8988T (cell line): ENCODE data around the gene USP10.
"Not testable (repeated sequence)": the region's sequence is repeated elsewhere in the genome, so short reads cannot be mapped to it uniquely, and the experiment has no call there.

Experiments
- DNase-seq: peaks from one replicate; pipeline ENCODE4 v3.0.0; 2011

USP10 gene

DNA sequence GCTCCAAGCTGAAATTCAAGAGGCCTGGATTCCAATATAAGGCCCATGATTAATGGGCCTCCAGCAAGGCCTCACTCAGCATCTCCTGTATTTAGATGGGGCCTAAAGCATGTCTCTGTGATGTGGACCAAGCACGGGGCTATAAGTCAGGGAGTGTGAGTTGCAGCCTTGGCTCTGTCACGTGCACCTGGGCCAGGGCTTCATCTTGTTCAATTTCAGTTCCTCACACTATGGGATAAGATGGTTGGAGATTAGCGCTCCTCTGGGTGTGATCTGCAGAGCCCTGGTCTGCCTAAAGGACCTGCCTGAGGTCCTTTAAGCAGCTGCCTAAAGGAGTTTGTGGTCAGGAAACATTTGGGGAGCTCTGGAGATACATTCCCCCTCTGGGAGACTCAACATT, 26.2 kb upstream of the USP10 start:
- no peak for DNase-seq

DNA sequence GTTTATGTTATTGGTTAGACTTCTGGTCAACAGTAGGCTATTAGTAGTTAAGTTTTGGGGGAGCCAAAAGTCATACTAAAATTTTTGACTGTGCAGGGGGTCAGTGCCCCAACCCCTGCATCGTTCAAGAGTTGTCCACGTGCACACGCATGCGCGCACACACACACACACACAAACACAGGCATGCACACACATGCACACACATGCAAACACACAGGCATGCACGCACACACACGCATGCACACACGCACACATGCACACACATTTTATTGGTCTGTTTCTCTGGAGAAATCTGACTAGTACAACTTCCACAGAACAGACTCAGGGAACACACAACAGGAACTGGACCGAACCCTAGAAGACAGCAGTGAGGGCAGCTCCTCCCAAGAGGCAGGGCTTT, 24.4 kb upstream of the USP10 start:
- DNase-seq: no peak

DNA sequence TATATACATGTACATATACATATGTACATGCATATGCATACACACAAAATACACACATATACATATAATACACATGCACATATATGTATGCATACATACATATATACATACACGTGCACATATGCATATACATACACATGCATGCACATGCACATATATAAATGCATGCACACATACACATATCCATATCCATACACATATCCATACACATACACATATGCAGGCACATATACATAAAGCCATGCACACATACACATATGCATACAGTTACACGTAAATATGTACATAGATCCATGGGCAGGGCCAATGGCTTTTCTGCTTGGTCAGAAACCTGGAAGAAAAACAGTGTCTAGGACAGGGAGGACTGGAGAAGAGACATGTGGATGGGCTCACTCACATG, 23.9 kb upstream of the USP10 start:
- DNase-seq: no peak

DNA sequence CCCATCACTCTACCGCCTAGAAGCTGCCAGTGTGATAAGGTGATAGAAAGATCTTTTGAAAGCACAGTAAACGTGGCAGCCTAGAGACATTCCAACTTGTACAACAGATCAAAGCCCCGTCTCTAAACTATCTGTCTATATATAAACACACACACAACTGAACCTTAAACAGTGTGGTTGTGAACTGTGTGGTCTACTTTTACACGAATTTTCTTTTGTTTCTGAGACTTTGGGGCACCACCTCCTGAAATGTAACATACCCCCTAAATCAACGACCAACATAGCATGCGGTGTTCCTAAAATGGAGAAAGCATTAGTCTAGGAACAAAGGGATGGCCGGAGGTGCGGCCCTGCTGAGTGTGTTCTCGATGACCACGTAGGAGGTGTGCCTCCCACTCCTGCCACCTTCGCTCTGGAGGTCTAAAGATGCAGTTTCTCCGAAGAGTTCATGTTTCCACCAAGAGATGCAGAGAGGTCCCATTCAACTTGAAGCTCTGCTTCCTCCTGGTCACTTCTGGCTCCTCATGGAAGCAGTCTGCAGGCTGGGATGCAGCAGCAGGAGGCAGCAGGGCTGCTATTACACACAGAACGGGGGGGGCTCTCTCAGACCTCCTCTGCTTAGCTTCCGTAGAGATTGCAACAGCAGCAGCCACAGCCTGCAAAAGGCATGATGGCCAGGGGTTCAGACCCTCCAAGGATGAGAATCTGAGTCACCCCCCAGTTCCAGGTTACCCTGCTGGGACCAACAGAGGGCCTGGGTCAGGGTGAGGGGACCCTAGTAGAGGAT, 22.6 kb upstream of the USP10 start:
- no peak for DNase-seq

DNA sequence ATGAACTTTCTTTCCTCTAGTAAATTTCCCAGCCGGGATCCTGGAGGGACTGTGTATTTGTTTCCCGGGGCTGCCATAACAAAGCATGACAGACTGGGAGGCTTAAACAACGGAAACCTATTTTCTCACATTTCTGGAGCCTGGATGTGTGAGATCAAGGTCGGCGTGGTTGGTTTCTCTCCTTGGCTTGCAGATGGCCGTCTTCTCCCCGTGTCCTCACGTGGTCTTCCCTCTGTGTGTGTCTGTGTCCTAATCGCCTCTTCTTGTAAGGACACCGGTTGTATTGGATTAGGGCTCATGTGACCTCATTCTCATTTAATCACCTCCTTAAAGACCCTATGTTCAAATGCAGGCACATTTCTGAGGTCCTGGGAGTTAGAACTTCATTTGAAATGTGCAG, 22.0 kb upstream of the USP10 start:
- DNase-seq: no peak

DNA sequence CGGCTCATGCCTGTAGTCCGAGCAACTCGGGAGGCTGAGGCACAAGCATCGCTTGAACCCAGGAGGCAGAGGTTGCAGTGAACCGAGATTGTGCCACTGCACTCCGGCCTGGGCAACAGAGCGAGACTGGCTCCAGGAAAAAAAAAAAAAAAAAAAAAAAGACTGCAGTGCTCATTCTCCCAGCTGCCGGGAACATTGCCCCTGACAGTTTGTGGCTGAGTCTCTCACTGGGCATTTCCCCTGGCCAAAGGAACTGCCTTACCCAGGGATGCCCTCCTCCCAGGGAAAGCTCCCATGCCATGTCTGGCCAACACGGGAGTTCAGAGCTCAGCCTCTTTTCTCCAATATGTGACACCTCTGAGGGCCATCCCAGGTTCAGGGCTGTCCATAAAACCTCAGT, 21.3 kb upstream of the USP10 start:
- no peak for DNase-seq

DNA sequence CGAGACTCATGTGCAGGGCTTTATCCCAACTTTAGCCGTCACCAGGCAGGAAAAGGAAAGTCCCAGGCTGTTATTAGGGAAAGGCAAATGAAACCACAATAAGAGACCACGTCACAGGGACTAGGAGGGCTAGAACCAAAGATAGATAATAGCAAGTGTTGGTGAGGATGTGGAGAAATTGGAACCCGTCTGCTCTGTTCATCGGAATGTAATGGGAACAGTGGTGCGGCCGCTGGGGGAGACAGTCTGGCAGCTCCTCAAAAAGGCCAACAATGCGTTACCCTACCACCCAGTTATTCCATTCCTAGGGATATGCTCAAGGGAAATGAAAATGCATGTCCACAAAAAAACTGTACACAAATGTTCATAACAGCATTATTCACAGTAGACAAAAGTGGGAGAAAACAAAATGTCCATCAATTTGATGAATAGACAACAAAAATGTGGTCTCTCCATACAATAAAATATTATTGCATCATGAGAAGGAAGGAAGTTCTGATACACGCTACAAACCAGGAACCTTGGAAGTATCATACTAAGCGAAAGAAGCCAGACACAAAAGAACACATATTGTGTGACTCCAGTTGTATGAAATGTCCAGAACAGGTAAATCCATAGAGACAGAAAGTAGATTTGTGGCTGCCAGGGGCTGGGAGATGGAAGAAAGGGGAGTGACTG, 19.5 kb upstream of the USP10 start:
- DNase-seq: no peak

DNA sequence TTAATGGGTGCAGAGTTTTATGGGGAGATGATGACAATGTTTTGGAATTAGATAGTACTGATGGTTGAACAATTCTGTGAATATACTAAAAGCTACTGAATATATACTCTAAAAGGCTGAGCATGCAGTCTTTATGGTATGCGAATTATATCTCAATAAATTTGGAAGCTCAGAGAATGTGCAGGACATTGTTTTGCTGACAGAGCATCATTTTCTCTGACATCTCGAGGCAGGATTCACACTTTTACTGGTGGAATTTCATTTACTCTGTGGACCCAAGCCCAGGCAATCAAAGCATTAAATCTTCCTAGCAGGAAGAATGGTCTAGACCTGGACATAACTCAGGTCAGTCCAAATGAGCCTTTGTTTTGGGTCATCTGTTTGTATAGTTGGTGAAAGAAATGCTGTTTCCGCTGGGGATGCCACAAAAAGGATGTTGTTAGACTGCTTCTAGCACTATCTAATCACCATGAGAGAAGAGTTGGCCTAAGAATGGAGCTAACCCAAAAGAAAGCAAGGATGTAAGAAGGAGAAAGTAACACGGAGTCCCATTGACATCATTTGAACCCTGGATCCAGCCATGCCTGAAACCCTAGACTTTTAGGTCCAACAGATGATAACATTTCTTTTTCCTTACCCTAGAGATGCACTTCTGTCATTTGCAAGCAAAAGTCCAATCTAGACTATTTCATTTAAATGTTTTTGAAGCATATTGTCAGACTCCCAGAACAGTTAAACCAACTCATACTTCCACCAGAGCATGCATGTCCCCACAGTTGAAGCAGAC, 18.8 kb upstream of the USP10 start:
- no peak for DNase-seq

DNA sequence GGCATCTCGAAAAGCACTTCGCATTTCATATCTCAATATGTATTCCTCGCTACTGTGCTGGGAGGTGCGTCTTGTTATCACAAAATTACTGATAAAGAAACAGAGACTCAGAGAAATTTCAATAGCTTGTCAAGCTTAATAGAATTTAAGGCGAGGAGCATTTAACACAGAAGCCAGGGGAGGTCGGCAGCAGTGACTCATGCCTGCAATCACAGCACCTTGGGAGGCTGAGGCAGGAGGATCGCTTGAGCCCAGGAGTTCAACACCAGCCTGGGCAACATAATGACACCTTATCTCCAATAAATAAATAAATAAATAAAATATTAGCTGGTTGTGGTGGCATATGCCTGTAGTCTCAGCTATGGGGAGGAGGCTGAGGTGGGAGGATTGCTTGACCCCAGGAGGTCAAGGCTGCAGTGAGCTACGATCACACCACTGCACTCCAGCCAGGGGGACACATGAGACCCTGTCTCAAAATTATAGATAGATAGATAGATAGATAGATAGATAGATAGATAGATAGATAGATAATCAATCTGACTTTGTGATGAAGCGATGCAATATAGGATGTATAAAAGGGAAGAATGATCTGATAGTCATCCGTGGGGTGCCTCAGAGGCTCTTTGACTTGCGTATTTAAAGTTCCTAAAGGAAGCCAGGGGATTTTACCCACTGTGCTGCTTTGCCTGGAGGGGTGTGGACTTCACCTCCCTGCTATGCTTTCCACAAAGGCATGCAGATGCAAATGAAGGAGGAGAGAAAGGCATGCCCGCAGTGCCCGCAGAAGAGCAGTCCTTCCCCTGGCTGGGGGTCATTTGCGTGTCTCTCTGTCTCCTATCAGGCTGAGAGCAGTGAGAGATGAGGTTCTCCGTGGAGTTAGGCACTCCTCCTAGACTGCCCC, 15.9 kb upstream of the USP10 start:
- DNase-seq: no peak

DNA sequence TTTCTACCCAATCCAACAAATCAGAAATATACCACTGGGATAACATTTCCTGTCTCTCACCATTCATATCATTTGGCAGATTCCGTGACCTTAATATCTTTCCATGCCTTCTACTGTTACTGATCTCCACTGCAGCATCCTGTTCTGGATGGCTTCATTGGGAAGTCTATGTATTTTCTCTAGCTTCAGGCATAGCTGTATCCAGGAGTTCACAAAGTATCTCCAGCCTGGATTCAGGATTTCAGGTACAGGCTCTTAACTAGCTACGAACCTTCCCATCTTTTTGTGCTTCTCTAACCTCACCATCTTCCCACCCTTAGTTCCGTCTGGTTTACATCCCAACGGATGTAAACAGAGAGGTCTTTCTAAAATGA, 15.2 kb upstream of the USP10 start:
- DNase-seq: no peak

DNA sequence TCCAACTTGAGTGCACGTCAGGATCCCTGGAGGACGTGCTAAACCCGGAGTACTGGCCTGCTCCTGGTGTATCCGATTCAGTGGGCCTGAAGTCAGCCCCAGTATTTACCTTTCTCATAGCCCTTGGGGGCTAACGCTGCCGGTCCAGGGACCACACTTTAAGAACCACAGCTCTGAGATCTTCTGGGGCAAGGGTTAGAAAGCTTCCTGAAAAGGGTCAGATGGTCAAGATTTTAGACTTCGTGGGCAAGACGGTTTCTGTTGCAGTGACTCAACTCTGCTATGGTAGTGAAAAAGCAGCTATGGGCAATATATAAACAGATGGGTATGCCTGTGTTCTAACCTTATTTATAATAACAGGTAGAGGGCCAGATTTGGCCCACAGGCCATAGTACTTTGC, 14.6 kb upstream of the USP10 start:
- DNase-seq: no peak

DNA sequence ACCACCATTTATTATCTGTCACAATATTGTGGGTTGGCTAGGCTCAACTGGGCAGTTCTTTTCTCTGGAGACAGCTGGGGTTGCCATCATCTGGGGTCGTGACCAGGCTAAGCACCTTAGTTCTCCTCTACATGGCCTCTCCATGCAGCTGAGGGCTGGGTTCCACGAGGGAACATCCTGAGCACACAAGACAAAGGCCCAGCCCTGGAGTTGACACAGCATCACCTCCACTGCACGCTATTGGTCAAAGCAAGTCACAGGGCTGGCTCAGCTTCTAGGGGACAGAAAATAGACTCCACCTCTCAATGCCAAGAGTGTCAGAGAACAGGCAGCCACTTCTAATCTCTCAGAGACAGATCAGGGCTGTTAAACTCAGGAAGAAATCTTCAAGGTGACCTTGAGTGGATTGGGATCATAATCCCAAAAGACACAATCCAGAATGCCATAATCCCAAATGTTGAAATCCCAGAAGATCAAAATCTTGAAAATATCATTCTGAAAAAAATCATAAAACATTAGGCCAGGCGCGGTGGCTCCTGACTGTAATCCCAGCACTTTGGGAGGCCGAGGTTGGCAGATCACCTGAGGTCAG, 13.0 kb upstream of the USP10 start:
- no peak for DNase-seq

DNA sequence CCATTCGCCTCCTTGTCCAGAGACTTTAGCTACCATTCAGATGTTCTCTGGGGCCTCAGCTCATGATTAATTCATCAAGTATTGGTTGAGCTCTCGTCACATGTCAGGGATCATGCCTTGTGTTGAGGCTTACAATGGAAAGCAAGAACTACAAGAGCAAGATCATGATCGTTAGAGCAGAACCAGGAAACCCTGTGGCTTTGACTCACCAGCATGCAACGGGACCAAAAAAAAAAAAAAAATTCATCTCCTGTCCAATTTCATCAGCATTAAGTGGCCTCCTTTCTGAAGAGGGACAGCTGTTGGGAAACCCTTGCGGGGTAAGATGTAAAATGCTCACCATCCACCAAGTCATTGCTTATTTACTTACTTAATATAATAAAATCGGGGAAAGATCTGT, 12.1 kb upstream of the USP10 start:
- no peak for DNase-seq

DNA sequence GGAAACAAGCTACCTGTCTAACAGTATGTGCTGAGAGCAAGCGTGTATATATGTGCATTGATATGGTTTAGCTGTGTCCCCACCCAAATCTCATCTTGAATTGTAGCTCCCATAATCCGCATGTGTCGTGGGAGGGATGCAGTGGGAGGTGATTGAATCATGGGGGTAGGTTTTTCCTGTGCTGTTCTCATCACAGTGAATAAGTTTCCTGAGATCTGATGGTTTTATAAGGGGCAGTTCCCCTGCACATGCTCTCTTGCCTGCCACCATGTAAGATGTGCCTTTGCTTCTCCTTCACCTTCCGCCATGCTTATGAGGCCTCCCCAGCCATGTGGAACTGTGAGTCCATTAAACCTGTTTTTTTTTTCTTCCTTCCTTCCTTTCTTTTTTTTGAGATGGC, 11.6 kb upstream of the USP10 start:
- DNase-seq: not testable (repeated sequence)

DNA sequence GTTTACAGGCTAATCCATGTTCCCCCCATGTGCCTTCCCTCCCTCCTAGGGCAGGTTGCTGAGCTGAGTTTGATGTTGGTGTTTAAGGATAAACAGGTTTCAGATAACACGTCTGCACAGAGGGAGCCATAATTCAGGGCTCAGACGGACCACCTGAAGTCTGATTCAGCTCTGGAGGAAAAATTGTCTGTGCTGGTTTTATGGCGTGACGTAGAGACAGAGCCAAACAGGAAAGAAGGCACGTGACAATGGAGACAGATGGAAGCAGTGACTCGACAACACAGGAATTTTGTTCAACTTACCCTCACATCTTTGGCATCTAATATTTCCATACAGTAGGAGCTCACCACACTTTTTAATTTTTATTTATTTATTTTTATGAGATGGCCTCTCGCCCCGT, 10.7 kb upstream of the USP10 start:
- no peak for DNase-seq

DNA sequence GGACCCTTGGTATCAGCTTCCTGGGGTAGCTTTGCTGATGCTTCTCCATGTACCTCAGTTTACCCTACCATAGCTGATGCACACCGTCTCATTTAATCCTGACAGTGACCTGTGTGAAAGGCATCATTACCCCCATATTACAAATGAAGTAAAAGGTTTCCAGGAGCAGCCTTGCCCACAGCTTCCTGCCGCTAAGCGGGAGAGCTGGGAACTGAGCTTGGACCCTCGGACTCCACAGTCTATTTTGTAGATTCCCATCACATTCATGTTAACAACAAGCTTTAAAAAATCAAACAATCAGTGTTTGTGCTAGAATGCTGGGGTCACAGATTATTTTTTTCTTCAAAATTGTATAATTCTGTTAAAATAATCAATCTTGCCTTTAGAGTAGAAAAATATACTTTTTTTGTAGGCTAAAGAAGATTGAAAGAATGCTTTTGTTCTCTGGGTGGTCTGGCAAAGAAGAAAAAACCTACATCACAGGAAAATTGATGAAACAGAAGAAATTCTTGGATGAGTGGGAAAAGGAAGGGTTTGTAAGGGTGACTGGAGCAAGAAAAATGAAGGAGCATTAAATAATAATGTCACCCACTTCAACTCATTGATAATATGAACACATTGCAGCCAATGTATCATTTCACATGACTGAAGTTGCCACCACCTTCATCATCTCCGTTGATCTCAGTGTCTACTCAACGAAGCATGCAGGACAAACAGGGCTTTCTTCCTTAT, 9.5 kb upstream of the USP10 start:
- no peak for DNase-seq

DNA sequence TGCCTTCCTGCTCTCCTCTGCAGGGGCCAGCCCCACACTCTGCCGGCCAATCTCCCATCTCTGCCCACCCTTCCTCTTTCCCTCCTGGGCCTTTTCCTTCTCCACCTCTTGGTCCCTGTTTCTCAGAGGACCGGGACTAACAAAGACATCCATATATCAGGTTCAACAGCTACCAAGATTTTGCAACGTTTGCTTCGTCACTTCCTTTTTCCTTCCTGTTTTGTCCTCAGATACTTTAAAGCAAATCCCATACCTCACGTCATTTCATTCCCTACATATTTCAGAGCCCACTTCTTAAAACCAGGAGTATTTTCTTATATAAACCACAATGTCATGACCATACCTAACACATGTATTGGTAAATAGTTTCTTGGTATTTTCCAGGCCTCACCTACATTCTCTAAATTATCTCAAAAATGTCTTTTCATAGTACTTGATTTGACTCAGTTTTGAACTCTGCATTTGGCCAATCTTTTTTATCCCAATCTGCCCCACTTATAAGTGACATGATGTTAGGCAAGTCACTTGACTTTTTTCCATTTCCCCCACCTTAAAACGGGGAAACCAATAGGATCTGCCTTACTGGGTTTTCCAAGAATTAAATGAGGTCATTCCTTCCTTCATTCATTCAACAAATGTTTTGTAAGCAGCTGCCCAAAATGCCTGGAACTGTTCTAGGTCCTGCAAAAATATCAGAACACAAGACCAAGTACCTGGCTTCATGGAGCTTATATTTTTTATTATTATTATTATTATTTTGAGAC, 7.2 kb upstream of the USP10 start:
- no peak for DNase-seq

DNA sequence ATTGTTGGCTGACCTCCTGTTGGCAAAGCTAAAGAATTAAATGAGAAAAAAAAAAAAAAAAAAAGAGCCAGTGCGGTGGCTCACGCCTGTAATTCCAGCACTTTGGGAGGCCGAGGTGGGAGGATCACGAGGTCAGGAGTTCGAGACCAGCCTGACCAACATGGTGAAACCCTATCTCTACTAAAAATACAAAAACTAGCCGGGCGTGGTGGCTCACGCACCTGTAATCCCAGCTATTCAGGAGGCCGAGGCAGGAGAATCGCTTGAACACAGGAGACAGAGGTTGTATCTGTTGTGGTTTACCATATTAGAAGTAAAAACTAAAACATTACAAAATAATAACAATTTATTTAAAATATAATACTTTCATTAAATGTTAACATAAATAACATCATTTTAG, 5.9 kb upstream of the USP10 start:
- DNase-seq: not testable (repeated sequence)

DNA sequence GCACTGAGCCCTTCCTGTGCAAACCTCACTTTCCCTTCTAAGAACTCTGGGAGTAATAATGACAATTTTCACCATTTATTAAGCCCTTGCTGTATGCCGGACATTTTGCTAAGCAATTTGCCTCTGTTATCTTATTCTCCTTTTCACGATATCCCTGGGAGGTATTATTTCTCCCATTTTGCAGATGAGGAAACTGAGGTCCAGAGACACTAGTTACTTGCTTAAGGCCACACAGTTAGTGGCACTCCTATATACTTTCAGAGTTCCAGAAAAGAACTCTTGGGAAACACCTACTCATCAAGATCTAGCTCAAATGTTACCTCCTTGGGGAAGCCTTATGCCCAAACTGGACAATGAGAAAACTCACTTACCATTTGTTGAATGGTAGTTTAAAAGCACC, 4.8 kb upstream of the USP10 start:
- DNase-seq: no peak

DNA sequence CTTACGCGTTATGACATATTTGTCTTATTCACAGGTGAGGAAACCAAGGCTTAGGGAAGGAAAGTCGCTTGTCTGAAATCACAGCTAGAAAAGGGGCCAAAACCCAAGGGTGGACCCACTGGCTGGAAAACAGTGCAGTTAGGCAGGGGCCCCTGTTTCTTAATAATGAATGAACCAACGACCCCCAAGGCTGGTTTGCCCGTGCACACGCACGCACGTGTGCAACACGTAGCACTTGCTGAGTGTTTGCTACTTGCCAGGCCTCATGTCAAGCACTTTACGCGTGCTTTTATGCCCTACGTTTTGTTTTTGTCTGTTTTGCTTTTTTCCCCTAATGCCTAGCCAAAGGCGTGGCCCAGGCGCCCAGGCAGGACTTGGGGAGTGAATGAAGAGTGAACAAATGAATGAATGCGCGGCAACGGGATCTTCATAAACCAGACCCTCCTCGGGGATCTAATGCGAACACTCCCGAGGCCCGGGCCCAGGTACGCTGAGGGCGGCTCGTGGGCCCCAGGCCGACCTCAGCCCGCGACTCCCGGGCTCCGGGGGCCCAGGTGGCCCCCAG, 571 bp upstream of the USP10 start:
- DNase-seq: no peak
